Endodermal cell (in vitro differentiated cells): ENCODE data around the gene PDE5A. TPM values are rescaled to one million over a fixed set of nuclear protein-coding genes. Genes with fewer than 3 reads are reported as not detected.
A peak's percentile ranks its signal among the peaks of the same experiment; 100 is the strongest.
"Not testable (repeated sequence)": the region's sequence is repeated elsewhere in the genome, so short reads cannot be mapped to it uniquely, and the experiment has no call there.

ENCODE experiments used
- DNase-seq: peaks from one replicate; pipeline ENCODE4 v3.0.0-alpha.2; 2017
- H3K27ac ChIP-seq: 2 replicates; pipeline ENCODE4 v1.5.1; 2013; ENCODE audit warnings: mild to moderate bottlenecking, low read depth, low read length, moderate library complexity
- H3K27me3 ChIP-seq: 2 replicates; pipeline ENCODE4 v1.6.1; 2013; ENCODE audit warnings: mild to moderate bottlenecking, low read length, moderate library complexity; ENCODE audit not compliant: insufficient read depth, control insufficient read depth, poor library complexity, severe bottlenecking
- H3K36me3 ChIP-seq: 2 replicates; pipeline ENCODE4 v1.7.0; 2013; ENCODE audit warnings: mild to moderate bottlenecking, low read length, moderate library complexity; ENCODE audit not compliant: control insufficient read depth, insufficient read depth
- H3K4me1 ChIP-seq: one replicate; pipeline ENCODE4 v1.7.0; 2013; ENCODE audit warnings: low read length; ENCODE audit not compliant: control insufficient read depth, insufficient read depth
- H3K4me3 ChIP-seq: 2 replicates; pipeline ENCODE4 v1.5.1; 2013; ENCODE audit warnings: mild to moderate bottlenecking, low read length, moderate library complexity
- H3K9ac ChIP-seq: 2 replicates; pipeline ENCODE4 v1.6.1; 2013; ENCODE audit warnings: mild to moderate bottlenecking, low read length, moderate library complexity; ENCODE audit not compliant: poor library complexity, severe bottlenecking; ENCODE audit errors: extremely low read depth
- H3K9me3 ChIP-seq: 2 replicates; pipeline ENCODE4 v1.6.1; 2013; ENCODE audit warnings: mild to moderate bottlenecking, low read length, moderate library complexity; ENCODE audit not compliant: control insufficient read depth
- H3K27ac Mint-ChIP-seq: 2 replicates; pipeline ENCODE4 v1.8.0; 2020; ENCODE audit warnings: mixed read lengths
- H3K27me3 Mint-ChIP-seq: 2 replicates; pipeline ENCODE4 v1.8.0; 2021; ENCODE audit warnings: mild to moderate bottlenecking, mixed read lengths; ENCODE audit not compliant: insufficient read depth
- H3K36me3 Mint-ChIP-seq: 2 replicates; pipeline ENCODE4 v1.8.0; 2020; ENCODE audit warnings: low read depth, mixed read lengths
- H3K4me1 Mint-ChIP-seq: 2 replicates; pipeline ENCODE4 v1.8.0; 2020; ENCODE audit warnings: mixed read lengths
- H3K4me3 Mint-ChIP-seq: 2 replicates; pipeline ENCODE4 v1.8.0; 2020; ENCODE audit warnings: mild to moderate bottlenecking, moderate library complexity, mixed read lengths
- H3K9me3 Mint-ChIP-seq: 2 replicates; pipeline ENCODE4 v1.8.0; 2020; ENCODE audit warnings: mild to moderate bottlenecking, mixed read lengths
- WGBS, 2 experiments: methylation state at CpG; one replicate each; pipeline versions ENCODE4 v1.1.5 to v1.1.7; 2013; ENCODE audit warnings: missing lambda C conversion rate in 2 of 2, mixed read lengths in 1 of 2; ENCODE audit not compliant: insufficient coverage in 1 of 2, insufficient read length in 1 of 2; 5-methylcytosine and 5-hydroxymethylcytosine counted together
- total RNA-seq, 2 donors: library from RNA; stranded (reverse); fragmentation: NEBNext Ultra II Directional in 1 of 2; extraction: Animal tissue kit (Norgen Biotek cat#: 25700) in 1 of 2; gene quantifications; 2 replicates in 1 of 2; 3 replicates in 1 of 2; pipeline ENCODE4 v1.2.1, GENCODE V29; 2021
- TF ChIP-seq, protein P1 (sequence below): fragments of 200-600 bp; sonication (generic); conservative IDR thresholded peaks from 2 replicates; pipeline ENCODE4 v1.5.0; 2021; ENCODE audit warnings: antibody characterized with exemption, mild to moderate bottlenecking

PDE5A gene
- total RNA-seq, 2 donors from 2014 or later: 36.3 to 37.8 TPM

- 89% methylated on average over 2 of the region's 3 CpGs; no CpG with 5 or more reads in 1 of the 2 experiments for WGBS, 2 experiments
- H3K4me1 Mint-ChIP-seq, H3K9me3 ChIP-seq, H3K36me3 ChIP-seq, H3K27me3 Mint-ChIP-seq, H3K27me3 ChIP-seq, H3K27ac ChIP-seq, H3K4me3 Mint-ChIP-seq, H3K9ac ChIP-seq, H3K4me3 ChIP-seq, H3K9me3 Mint-ChIP-seq, H3K27ac Mint-ChIP-seq, H3K4me1 ChIP-seq: not testable (repeated sequence)
- peaks cover 16% of the 10 kb centered on the region for H3K36me3 Mint-ChIP-seq
- TF ChIP-seq, protein P1, sequence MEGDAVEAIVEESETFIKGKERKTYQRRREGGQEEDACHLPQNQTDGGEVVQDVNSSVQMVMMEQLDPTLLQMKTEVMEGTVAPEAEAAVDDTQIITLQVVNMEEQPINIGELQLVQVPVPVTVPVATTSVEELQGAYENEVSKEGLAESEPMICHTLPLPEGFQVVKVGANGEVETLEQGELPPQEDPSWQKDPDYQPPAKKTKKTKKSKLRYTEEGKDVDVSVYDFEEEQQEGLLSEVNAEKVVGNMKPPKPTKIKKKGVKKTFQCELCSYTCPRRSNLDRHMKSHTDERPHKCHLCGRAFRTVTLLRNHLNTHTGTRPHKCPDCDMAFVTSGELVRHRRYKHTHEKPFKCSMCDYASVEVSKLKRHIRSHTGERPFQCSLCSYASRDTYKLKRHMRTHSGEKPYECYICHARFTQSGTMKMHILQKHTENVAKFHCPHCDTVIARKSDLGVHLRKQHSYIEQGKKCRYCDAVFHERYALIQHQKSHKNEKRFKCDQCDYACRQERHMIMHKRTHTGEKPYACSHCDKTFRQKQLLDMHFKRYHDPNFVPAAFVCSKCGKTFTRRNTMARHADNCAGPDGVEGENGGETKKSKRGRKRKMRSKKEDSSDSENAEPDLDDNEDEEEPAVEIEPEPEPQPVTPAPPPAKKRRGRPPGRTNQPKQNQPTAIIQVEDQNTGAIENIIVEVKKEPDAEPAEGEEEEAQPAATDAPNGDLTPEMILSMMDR: peak; percentile 50
- DNase-seq: peak; percentile 54
Measured at GRCh38 chr4:119462733-119463132, 165.9 kb downstream of the PDE5A start.

DNA sequence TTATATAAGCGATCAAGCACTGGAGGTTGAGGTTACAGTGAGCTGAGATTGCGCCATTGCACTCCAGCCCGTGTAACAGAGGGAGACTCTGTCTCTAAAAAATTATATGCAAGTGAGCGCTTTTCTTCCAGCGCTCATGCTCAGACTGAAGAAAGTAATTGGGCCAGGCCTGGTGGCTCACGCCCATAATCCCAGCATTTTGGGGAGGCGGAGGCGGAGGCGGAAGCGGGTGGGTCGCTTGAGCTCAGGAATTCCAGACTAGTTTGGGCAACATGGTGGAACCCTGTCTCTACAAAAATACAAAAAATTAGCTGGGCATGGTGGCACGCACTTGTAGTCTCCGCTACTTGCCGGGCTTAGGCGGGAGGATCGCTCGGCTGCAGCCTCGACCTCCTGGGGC lies 172.9 kb downstream of the PDE5A start:
- not testable (repeated sequence) for H3K4me1 ChIP-seq, H3K4me1 Mint-ChIP-seq, DNase-seq, H3K9me3 ChIP-seq, H3K36me3 Mint-ChIP-seq, H3K27ac Mint-ChIP-seq, H3K36me3 ChIP-seq, H3K9me3 Mint-ChIP-seq, H3K9ac ChIP-seq, H3K27ac ChIP-seq, H3K27me3 Mint-ChIP-seq, H3K27me3 ChIP-seq
- H3K4me3 Mint-ChIP-seq: peak overlapping the region; percentile 83
- H3K4me3 ChIP-seq: peak overlapping the region; percentile 75
- 86 to 87% methylated on average over 17 to 18 of the region's 18 CpGs for WGBS, 2 experiments

GRCh38 chr4:119454491-119455270 lies 173.9 kb downstream of the PDE5A start:
- not testable (repeated sequence) for H3K27me3 ChIP-seq, H3K36me3 ChIP-seq, H3K27me3 Mint-ChIP-seq, H3K36me3 Mint-ChIP-seq, H3K4me1 Mint-ChIP-seq, H3K9me3 ChIP-seq, H3K4me1 ChIP-seq, H3K9me3 Mint-ChIP-seq
- 0 to 1% methylated on average over 21 to 80 of the region's 80 CpGs for WGBS, 2 experiments
- peak overlapping the region; percentile 83 for H3K4me3 Mint-ChIP-seq
- H3K27ac Mint-ChIP-seq: peak overlapping the region; percentile 99
- H3K27ac ChIP-seq: peak overlapping the region; percentile 89
- peak overlapping the region; percentile 85 for H3K4me3 ChIP-seq
- H3K9ac ChIP-seq: peak overlapping the region; percentile 78
- DNase-seq: peak; percentile 98

DNA sequence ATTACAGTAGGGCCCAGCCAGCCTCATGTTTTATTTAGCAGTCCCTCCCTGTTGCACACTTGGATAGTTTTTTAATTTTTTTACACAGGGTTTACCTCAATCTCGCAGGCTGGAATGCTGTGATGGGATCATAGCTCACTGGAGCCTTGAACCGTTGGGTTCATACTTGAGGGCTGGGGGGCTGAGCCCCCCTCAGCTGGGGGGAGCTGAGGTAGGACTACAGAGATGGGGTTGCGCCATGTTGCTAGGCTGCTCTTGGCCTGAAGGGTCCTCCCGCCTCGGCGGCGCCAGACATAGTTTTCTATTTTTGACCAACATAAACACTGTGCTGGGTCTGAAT lies 174.5 kb downstream of the PDE5A start:
- peak overlapping the region; percentile 83 for H3K4me3 Mint-ChIP-seq
- Histone ChIP-seq H3K9ac (peak overlapping the region; percentile 78), H3K4me3 (peak overlapping the region; percentile 85), H3K27ac (peak overlapping the region; percentile 89)
- H3K27me3 Mint-ChIP-seq, H3K4me1 ChIP-seq, DNase-seq, H3K36me3 ChIP-seq, H3K9me3 Mint-ChIP-seq, H3K9me3 ChIP-seq, H3K27me3 ChIP-seq, H3K4me1 Mint-ChIP-seq, H3K36me3 Mint-ChIP-seq: not testable (repeated sequence)
- peak overlapping the region; percentile 99 for H3K27ac Mint-ChIP-seq
- WGBS, 2 experiments: 0 to 22% methylated on average over 3 to 7 of the region's 7 CpGs

- 93 to 97% methylated on average over 2 to 9 of the region's 9 CpGs for WGBS, 2 experiments
- H3K9me3 Mint-ChIP-seq, H3K9ac ChIP-seq, DNase-seq, H3K9me3 ChIP-seq, H3K4me1 Mint-ChIP-seq, H3K4me1 ChIP-seq, H3K27me3 ChIP-seq, H3K27ac Mint-ChIP-seq, H3K36me3 Mint-ChIP-seq, H3K36me3 ChIP-seq, H3K27ac ChIP-seq, H3K27me3 Mint-ChIP-seq, H3K4me3 ChIP-seq: not testable (repeated sequence)
- H3K4me3 Mint-ChIP-seq: peak overlapping the region; percentile 83
Measured at GRCh38 chr4:119453286-119453685, 175.3 kb downstream of the PDE5A start.

DNA sequence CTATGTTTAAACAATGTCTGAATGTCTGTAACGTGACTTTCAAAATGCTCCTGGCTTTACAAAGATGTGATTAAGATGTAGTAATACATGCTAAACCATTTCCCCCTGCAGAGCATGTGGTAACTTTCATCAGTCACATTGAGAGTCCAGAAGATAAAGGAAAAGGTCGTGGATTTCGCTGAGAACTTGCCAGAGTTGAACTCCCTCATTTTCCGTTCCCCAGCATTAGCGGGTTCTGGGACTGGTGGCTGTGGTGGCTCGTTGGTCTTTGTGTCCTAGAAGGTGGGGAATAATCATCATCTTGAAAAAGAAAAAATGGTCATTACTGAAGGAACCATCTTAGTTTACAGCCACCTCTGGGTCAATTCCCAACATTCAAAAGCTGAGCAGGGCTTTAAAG lies 178.8 kb downstream of the PDE5A start:
- H3K4me1 ChIP-seq, H3K9me3 Mint-ChIP-seq, H3K4me1 Mint-ChIP-seq, DNase-seq, H3K27ac Mint-ChIP-seq, H3K36me3 ChIP-seq, H3K9me3 ChIP-seq, H3K4me3 ChIP-seq, H3K9ac ChIP-seq, H3K27me3 Mint-ChIP-seq, H3K27ac ChIP-seq, H3K36me3 Mint-ChIP-seq, H3K4me3 Mint-ChIP-seq, H3K27me3 ChIP-seq: not testable (repeated sequence)
- 91% methylated on average over 6 of the region's 6 CpGs; no CpG with 5 or more reads in 1 of the 2 experiments for WGBS, 2 experiments
